HG02623 (cell line): ENCODE measurements around the gene PRMT2.
"Not testable (repeated sequence)": the region's sequence is repeated elsewhere in the genome, so short reads cannot be mapped to it uniquely, and the experiment has no call there.

Experiments
- ATAC-seq: cut with Tn5 transposase; IDR thresholded peaks from one replicate; pipeline ENCODE4 v1.9.1; 2021; ENCODE audit warnings: moderate library complexity; ENCODE audit not compliant: unreplicated experiment

PRMT2 gene

DNA sequence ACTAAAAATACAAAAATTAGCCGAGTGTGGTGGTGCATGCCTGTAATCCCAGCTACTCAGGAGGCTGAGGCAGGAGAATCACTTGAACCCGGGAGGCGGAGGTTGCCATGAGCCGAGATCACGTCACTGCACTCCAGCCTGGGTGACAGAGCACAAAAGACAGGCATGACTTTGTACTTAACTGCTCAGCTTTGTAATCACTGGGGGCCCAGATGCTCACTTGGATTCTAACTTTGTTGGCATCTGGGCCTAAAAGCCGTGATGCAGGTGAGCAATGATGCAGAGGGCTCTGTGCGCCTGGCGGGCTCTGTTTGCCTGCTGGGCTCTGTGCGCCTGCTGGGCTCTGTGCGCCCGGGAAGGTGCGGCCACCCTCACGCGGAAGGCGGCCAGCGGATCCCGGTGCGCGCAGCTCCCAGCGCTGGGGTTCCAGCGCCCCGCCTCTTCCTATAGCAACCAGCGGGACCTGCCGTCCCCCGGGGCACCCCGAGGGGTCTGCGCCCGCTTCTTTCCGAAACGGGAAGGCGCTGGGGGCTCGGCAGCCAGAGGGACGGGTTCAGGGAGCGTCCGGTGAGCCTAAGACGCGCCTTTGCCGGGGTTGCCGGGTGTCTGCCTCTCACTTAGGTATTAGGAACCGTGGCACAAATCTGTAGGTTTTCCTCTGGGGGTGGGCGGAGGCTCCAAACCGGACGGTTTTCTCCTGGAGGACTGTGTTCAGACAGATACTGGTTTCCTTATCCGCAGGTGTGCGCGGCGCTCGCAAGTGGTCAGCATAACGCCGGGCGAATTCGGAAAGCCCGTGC is 31.7 kb downstream of the PRMT2 start:
- no peak for ATAC-seq

GRCh38 chr21:46667741-46668380 is 32.4 kb downstream of the PRMT2 start:
- no peak for ATAC-seq

DNA sequence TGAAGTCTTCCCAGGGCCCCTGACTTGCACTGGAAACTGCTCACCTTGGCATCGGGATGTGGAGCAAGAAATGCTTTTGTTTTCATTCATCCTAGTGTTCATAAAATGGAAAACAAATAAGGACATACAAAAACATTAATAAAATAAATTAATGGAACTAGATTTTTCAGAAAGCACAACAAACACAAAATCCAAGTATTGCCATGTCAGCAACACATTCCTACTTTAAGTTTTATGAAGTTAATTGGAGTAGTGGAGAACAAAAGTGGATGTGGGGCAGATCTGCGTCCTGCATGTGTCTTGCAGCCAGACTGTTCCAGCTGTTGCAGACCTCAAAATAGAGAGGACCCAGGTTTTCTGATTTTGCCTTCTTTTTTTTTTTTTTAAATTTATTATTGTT is 32.9 kb downstream of the PRMT2 start:
- no peak for ATAC-seq

GRCh38 chr21:46668904-46669303 is 33.4 kb downstream of the PRMT2 start:
- not testable (repeated sequence) for ATAC-seq

- no peak for ATAC-seq
Observed at GRCh38 chr21:46674430-46675007, 39.0 kb downstream of the PRMT2 start.

- ATAC-seq = no peak
Observed at GRCh38 chr21:46675595-46676280, 40.3 kb downstream of the PRMT2 start.

- not testable (repeated sequence) for ATAC-seq
Observed at GRCh38 chr21:46676542-46676941, 41.1 kb downstream of the PRMT2 start.

- ATAC-seq = not testable (repeated sequence)
Observed at GRCh38 chr21:46681593-46681992, 46.1 kb downstream of the PRMT2 start.

DNA sequence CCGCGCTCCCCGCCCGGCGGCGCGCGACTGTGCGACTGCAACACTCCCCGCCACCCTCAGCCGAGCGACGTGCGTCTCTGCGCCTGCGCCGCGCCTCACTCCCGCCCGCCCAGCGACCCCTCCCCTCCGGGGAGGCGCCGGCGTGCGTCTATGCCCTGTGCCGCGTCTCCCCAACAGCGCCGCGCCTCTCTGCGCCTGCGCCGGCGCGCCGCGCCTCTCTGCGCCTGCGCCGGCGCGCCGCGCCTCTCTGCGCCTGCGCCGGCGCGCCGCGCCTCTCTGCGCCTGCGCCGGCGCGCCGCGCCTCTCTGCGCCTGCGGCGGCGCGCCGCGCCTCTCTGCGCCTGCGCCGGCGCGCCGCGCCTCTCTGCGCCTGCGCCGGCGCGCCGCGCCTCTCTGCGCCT is 63.2 kb downstream of the PRMT2 start:
- ATAC-seq = not testable (repeated sequence)

DNA sequence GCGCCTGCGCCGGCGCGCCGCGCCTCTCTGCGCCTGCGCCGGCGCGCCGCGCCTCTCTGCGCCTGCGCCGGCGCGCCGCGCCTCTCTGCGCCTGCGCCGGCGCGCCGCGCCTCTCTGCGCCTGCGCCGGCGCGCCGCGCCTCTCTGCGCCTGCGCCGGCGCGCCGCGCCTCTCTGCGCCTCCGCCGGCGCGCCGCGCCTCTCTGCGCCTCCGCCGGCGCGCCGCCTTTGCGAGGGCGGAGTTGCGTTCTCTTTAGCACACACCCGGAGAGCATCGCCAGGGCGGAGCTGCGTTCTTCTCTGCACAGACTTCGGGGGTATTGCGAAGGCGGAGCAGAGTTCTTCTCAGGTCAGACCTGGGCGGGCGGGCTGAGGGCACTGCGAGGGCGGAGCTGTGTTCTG is 63.6 kb downstream of the PRMT2 start:
- ATAC-seq = not testable (repeated sequence)
